Loucy (cell line): Measurements from ENCODE around the gene ANKRD9.

ENCODE experiments used
- H2AFZ ChIP-seq: fragments of 200-600 bp; sonication (generic); 2 replicates; pipeline ENCODE4 v1.6.0; 2016; ENCODE audit warnings: antibody characterized with exemption, mild to moderate bottlenecking, low read length, moderate library complexity
- H3F3A ChIP-seq: fragments of 200-600 bp; 2 replicates; pipeline ENCODE4 v1.6.0; 2016; ENCODE audit warnings: antibody characterized with exemption, low read depth, mild to moderate bottlenecking
- H3K27me3 ChIP-seq: fragments of 200-600 bp; sonication (generic); 2 replicates; pipeline ENCODE4 v1.6.1; 2014; ENCODE audit warnings: low read length, mild to moderate bottlenecking; ENCODE audit not compliant: insufficient read depth, poor library complexity, severe bottlenecking
- H3K36me3 ChIP-seq: fragments of 200-600 bp; sonication (generic); 2 replicates; pipeline ENCODE4 v1.6.1; 2016; ENCODE audit warnings: low read length; ENCODE audit not compliant: insufficient read depth
- H3K4me1 ChIP-seq: fragments of 200-600 bp; sonication (generic); 2 replicates; pipeline ENCODE4 v1.5.1; 2014; ENCODE audit warnings: low read length, mild to moderate bottlenecking; ENCODE audit not compliant: insufficient read depth, poor library complexity, severe bottlenecking
- H3K4me2 ChIP-seq: fragments of 200-600 bp; sonication (generic); 2 replicates; pipeline ENCODE4 v1.6.0; 2014; ENCODE audit warnings: antibody characterized with exemption, low read length, low read depth, mild to moderate bottlenecking; ENCODE audit not compliant: poor library complexity, severe bottlenecking
- H3K4me3 ChIP-seq: fragments of 200-600 bp; sonication (generic); 2 replicates; pipeline ENCODE4 v1.5.1; 2014; ENCODE audit warnings: low read length, mild to moderate bottlenecking, mixed read lengths; ENCODE audit not compliant: poor library complexity, severe bottlenecking
- H3K79me2 ChIP-seq: fragments of 200-600 bp; sonication (generic); 2 replicates; pipeline ENCODE4 v1.6.1; 2014; ENCODE audit warnings: low read length; ENCODE audit not compliant: insufficient read depth
- H3K9ac ChIP-seq: fragments of 200-600 bp; sonication (generic); 2 replicates; pipeline ENCODE4 v1.6.0; 2014; ENCODE audit warnings: mild to moderate bottlenecking, low read depth, low read length, moderate library complexity; ENCODE audit not compliant: poor library complexity, severe bottlenecking
- H3K9me2 ChIP-seq: fragments of 200-600 bp; sonication (generic); replicated peaks from 2 replicates; pipeline ENCODE4 v1.6.1; 2016; ENCODE audit warnings: low read depth, low read length, mixed read lengths
- H3K9me3 ChIP-seq: fragments of 200-600 bp; sonication (generic); 2 replicates; pipeline ENCODE4 v1.6.1; 2014; ENCODE audit warnings: mild to moderate bottlenecking, antibody characterized with exemption, low read length, low read depth; ENCODE audit not compliant: insufficient read depth
- H4K20me1 ChIP-seq: fragments of 200-600 bp; sonication (generic); 2 replicates; pipeline ENCODE4 v1.6.0; 2014; ENCODE audit warnings: antibody characterized with exemption, low read length, mild to moderate bottlenecking; ENCODE audit not compliant: insufficient read depth, poor library complexity, severe bottlenecking
- EZH2phosphoT487 ChIP-seq: fragments of 200-600 bp; IDR thresholded peaks from 2 replicates; pipeline ENCODE4 v1.6.1; 2018; ENCODE audit warnings: antibody characterized with exemption, mild to moderate bottlenecking, moderate library complexity, borderline replicate concordance
- TF ChIP-seq, protein P1 (sequence below): fragments of 200-600 bp; sonication (generic); conservative IDR thresholded peaks from 2 replicates; pipeline ENCODE4 v1.5.1; 2014; ENCODE audit warnings: mild to moderate bottlenecking, antibody characterized with exemption, low read length

ANKRD9 gene

DNA sequence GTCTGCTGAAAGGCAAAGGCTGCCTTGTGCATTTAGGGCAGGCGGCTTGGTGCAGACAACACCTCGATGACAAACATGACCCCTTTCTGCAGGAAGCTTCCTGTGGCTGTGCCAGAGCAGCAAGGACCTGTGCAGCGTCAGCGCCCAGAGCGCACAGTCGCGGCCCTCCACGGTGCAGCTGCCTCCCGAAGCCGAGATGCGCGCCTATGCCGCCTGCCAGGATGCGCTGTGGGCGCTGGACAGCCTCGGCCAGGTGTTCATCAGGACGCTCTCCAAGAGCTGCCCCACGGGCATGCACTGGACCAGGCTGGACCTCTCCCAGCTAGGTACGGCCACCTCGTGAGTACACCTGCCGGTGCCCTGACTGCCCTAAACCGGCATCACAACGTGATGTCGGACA, 57.3 kb downstream of the ANKRD9 start:
- H3K4me2 ChIP-seq = no peak overlapping the region
- no peaks in the 10 kb centered on the region for H3K79me2 ChIP-seq
- no peak overlapping the region for H3K9ac ChIP-seq
- H3K27me3 ChIP-seq = no peaks in the 10 kb centered on the region
- no peak overlapping the region for H3K4me3 ChIP-seq
- TF ChIP-seq, protein P1, sequence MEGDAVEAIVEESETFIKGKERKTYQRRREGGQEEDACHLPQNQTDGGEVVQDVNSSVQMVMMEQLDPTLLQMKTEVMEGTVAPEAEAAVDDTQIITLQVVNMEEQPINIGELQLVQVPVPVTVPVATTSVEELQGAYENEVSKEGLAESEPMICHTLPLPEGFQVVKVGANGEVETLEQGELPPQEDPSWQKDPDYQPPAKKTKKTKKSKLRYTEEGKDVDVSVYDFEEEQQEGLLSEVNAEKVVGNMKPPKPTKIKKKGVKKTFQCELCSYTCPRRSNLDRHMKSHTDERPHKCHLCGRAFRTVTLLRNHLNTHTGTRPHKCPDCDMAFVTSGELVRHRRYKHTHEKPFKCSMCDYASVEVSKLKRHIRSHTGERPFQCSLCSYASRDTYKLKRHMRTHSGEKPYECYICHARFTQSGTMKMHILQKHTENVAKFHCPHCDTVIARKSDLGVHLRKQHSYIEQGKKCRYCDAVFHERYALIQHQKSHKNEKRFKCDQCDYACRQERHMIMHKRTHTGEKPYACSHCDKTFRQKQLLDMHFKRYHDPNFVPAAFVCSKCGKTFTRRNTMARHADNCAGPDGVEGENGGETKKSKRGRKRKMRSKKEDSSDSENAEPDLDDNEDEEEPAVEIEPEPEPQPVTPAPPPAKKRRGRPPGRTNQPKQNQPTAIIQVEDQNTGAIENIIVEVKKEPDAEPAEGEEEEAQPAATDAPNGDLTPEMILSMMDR = no peak
- TF ChIP-seq EZH2phosphoT487 = no peak
- H2AFZ ChIP-seq = no peak overlapping the region
- no peaks in the 10 kb centered on the region for H3K9me2 ChIP-seq
- H3K9me3 ChIP-seq = no peaks in the 10 kb centered on the region
- no peaks in the 10 kb centered on the region for H4K20me1 ChIP-seq
- H3K36me3 ChIP-seq = no peaks in the 10 kb centered on the region
- no peaks in the 10 kb centered on the region for H3K4me1 ChIP-seq
- no peaks in the 10 kb centered on the region for H3F3A ChIP-seq
